Skeletal muscle tissue (tissue), 4 donors: ENCODE data around the gene GPR55. TPM values are rescaled to one million over a fixed set of nuclear protein-coding genes. Genes with fewer than 3 reads are reported as not detected.

Experiments used
- H3K27ac ChIP-seq: one replicate; pipeline ENCODE4 v1.7.0; 2013; ENCODE audit warnings: mild to moderate bottlenecking, low read depth, low read length, inconsistent platforms
- H3K27me3 ChIP-seq, 3 donors: one replicate each; pipeline ENCODE4 v1.7.0; 2013; ENCODE audit warnings: low read length in 3 of 3; ENCODE audit not compliant: control insufficient read depth in 3 of 3, insufficient read depth in 3 of 3
- H3K36me3 ChIP-seq, 3 donors: one replicate each; pipeline ENCODE4 v1.7.0; 2013; ENCODE audit warnings: low read length in 3 of 3; ENCODE audit not compliant: control insufficient read depth in 3 of 3, insufficient read depth in 3 of 3
- H3K4me1 ChIP-seq, 3 donors: one replicate each; pipeline ENCODE4 v1.7.0; 2013; ENCODE audit warnings: low read length in 3 of 3, mild to moderate bottlenecking in 3 of 3; ENCODE audit not compliant: control insufficient read depth in 3 of 3, insufficient read depth in 3 of 3
- H3K4me3 ChIP-seq, 3 donors: one replicate each; pipeline ENCODE4 v1.7.0; 2013; ENCODE audit warnings: low read length in 3 of 3
- H3K9ac ChIP-seq, 3 donors: one replicate each; pipeline ENCODE4 v1.7.0; 2013; ENCODE audit warnings: low read length in 3 of 3, mild to moderate bottlenecking in 3 of 3, moderate library complexity in 2 of 3, low read depth in 1 of 3
- H3K9me3 ChIP-seq, 3 donors: one replicate each; pipeline ENCODE4 v1.7.0; 2013; ENCODE audit warnings: low read length in 3 of 3; ENCODE audit not compliant: control insufficient read depth in 3 of 3
- total RNA-seq: library from RNA; depleted of rRNA; stranded (reverse); fragments of >200 nt; gene quantifications from one replicate; pipeline ENCODE4 v1.2.3, GENCODE V29; 2014
- donor health status: Osteomylitis.

GPR55 gene
- total RNA-seq, 1 donor from 2014 or later = not detected

- no peaks in the 10 kb centered on the region for H3K36me3 ChIP-seq
- H3K27me3 ChIP-seq = peaks cover 11 to 18% (median 14%) of the 10 kb centered on the region in 3 donors
- no peaks in the 10 kb centered on the region for H3K9me3 ChIP-seq
- no peak overlapping the region for H3K9ac ChIP-seq
- no peak overlapping the region for H3K27ac ChIP-seq
- H3K4me3 ChIP-seq = no peak overlapping the region
- peaks cover 26 to 35% (median 35%) of the 10 kb centered on the region in 3 donors for H3K4me1 ChIP-seq
Observed at GRCh38 chr2:230868161-230868946, 56.7 kb downstream of the GPR55 start.

DNA sequence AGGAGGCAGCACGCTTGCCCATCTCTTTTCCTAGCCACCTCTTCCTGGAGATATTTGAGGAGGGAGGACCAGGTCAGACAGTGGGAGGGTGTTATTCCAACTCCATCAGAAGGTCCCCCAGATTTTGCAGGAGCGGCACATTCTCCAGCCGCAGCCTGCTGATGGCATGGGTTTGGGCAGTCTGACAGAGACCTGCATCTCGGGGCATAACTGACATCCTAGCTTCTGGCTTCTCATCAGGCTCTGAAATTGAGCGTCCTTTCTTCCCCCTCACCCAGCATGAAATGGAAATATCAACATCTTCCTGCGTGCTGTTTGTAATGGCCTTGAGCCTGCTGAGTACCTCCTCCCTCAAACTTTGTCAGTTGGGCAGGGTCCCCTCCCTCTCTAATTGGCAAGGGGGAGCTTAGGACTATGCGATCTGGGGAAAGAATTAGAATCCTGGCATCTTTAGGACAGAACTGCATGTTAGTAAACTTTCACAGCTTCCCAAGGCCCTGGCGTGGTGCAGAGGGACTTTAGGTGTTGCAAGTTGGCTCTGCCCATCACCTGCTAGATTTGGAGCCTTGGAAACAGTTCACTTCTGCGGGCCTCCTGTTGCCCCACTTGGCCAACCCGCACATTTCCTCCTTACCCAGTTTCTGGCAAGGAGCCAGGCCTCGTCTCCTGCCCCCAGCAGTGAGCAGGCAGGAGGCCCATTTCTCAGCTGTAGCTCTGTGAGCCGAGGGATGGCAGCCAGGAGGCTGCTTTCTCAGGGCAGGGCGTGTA lies 58.1 kb downstream of the GPR55 start:
- peaks cover 25 to 35% (median 34%) of the 10 kb centered on the region in 3 donors for H3K4me1 ChIP-seq
- H3K36me3 ChIP-seq = no peaks in the 10 kb centered on the region
- no peak overlapping the region for H3K9ac ChIP-seq
- no peak overlapping the region for H3K27ac ChIP-seq
- H3K4me3 ChIP-seq = no peak overlapping the region
- no peaks in the 10 kb centered on the region for H3K9me3 ChIP-seq
- peaks cover 13 to 26% (median 23%) of the 10 kb centered on the region in 3 donors for H3K27me3 ChIP-seq

- no peaks in the 10 kb centered on the region for H3K36me3 ChIP-seq
- peaks cover 16 to 29% (median 26%) of the 10 kb centered on the region in 3 donors for H3K4me1 ChIP-seq
- no peaks in the 10 kb centered on the region for H3K9me3 ChIP-seq
- peak overlapping the region in 1 of 3 donors; percentile 50 for H3K9ac ChIP-seq
- H3K4me3 ChIP-seq = peak overlapping the region in 1 of 3 donors; percentile 29
- no peak overlapping the region for H3K27ac ChIP-seq
- peaks cover 17 to 26% (median 25%) of the 10 kb centered on the region in 3 donors for H3K27me3 ChIP-seq
Observed at GRCh38 chr2:230865766-230866755, 59.0 kb downstream of the GPR55 start.

- Histone ChIP-seq H3K4me3 (peak overlapping the region; percentile 59 to 75 (median 69)), H3K27ac (no peak overlapping the region), H3K4me1 (peaks cover 9 to 22% (median 19%) of the 10 kb centered on the region in 3 donors), H3K36me3 (no peaks in the 10 kb centered on the region), H3K9me3 (no peaks in the 10 kb centered on the region), H3K27me3 (peaks cover 17 to 27% (median 26%) of the 10 kb centered on the region in 3 donors), H3K9ac (peak overlapping the region; percentile 57 to 77 (median 59))
Observed at GRCh38 chr2:230865307-230865765, 59.7 kb downstream of the GPR55 start.

- peaks cover 5 to 16% (median 15%) of the 10 kb centered on the region in 3 donors for H3K4me1 ChIP-seq
- no peak within 1 kb of the TSS for H3K27ac ChIP-seq
- H3K9ac ChIP-seq = peak within 1 kb of the TSS; percentile 57 to 77 (median 59)
- peaks cover 17 to 27% (median 26%) of the 10 kb centered on the region in 3 donors for H3K27me3 ChIP-seq
- H3K4me3 ChIP-seq = peak within 1 kb of the TSS; percentile 68 to 75 (median 69)
- H3K36me3 ChIP-seq = no peaks in the 10 kb centered on the region
- H3K9me3 ChIP-seq = no peaks in the 10 kb centered on the region
Observed at GRCh38 chr2:230864605-230865306, 60.3 kb downstream of the GPR55 start, which contains the start of gene ITM2C. Gene ITM2C, plus strand, starts transcription at chr2:230864942. Its CDS starts 84 bp downstream, at chr2:230865026.

- Histone ChIP-seq H3K9me3 (no peaks in the 10 kb centered on the region), H3K27ac (no peak overlapping the region), H3K36me3 (no peaks in the 10 kb centered on the region), H3K4me1 (peaks cover 5 to 16% (median 15%) of the 10 kb centered on the region in 3 donors), H3K27me3 (peaks cover 17 to 27% (median 26%) of the 10 kb centered on the region in 3 donors), H3K9ac (peak overlapping the region in 2 of 3 donors; percentile 40), H3K4me3 (peak overlapping the region; percentile 68 to 75 (median 69))
Observed at GRCh38 chr2:230864122-230864604, 60.9 kb downstream of the GPR55 start.

DNA sequence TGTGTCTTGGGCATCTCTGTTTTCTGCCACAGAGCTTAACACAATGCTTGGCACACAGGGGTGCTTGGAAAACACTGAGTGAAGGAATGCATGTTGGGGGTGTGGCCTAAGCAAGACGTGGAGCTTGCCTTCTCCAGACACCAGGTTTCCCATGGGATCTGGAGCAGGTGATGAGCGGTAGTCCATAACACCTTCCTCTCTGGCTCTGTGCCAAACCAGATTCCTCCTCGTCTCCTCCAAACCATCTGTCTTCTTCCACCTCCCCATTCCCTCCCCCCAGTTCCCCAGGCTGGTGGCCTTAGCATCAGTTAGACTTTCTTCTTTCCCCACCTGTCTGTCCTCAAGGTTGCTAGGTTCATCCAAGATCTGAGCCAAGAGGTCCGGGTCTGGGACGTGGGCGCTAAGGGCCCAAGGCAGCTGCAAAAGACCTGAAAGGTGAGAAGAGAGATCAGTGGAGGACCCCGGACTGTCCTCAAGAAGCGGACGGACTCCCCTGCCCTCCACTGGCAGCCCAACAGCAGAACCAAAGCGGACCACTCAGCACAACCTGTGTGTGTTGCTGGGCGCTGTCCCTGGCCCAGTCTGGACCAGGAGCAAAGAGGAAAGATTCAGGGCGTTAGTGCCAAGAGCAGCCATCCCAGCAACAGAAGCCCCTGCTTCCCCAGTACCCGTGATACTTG lies 61.5 kb downstream of the GPR55 start:
- peaks cover 17 to 27% (median 26%) of the 10 kb centered on the region in 3 donors for H3K27me3 ChIP-seq
- H3K9me3 ChIP-seq = no peaks in the 10 kb centered on the region
- H3K36me3 ChIP-seq = no peaks in the 10 kb centered on the region
- no peak overlapping the region for H3K4me3 ChIP-seq
- peaks cover 5 to 14% (median 11%) of the 10 kb centered on the region in 3 donors for H3K4me1 ChIP-seq
- no peak overlapping the region for H3K27ac ChIP-seq
- H3K9ac ChIP-seq = no peak overlapping the region

- H3K36me3 ChIP-seq = no peaks in the 10 kb centered on the region
- peaks cover 5 to 9% (median 9%) of the 10 kb centered on the region in 3 donors for H3K4me1 ChIP-seq
- no peak overlapping the region for H3K4me3 ChIP-seq
- H3K9me3 ChIP-seq = no peaks in the 10 kb centered on the region
- peaks cover 17 to 27% (median 26%) of the 10 kb centered on the region in 3 donors for H3K27me3 ChIP-seq
- no peak overlapping the region for H3K27ac ChIP-seq
- no peak overlapping the region for H3K9ac ChIP-seq
Observed at GRCh38 chr2:230863031-230863430, 62.0 kb downstream of the GPR55 start.
